Liver (tissue), 9 donors: ENCODE data around the gene ABCA12. TPM values are rescaled to one million over a fixed set of nuclear protein-coding genes. Genes with fewer than 3 reads are reported as not detected.
A peak's percentile ranks its signal among the peaks of the same experiment; 100 is the strongest.

ENCODE experiments used
- DNase-seq: peaks from one replicate; pipeline ENCODE4 v3.0.0-alpha.2; 2017; ENCODE audit warnings: low spot score
- H3K27ac ChIP-seq, 2 donors: one replicate each; pipeline ENCODE4 v1.7.0; 2013; ENCODE audit warnings: inconsistent platforms in 2 of 2, low read length in 2 of 2, control low read depth in 1 of 2, low read depth in 1 of 2, mild to moderate bottlenecking in 1 of 2
- H3K27me3 ChIP-seq, 4 donors: one replicate each; pipeline versions ENCODE4 v1.6.1 to v1.7.0; 2013; ENCODE audit warnings: low read length in 3 of 4, inconsistent platforms in 1 of 4, mild to moderate bottlenecking in 1 of 4, moderate library complexity in 1 of 4; ENCODE audit not compliant: control insufficient read depth in 4 of 4, insufficient read depth in 4 of 4
- H3K36me3 ChIP-seq, 4 donors: one replicate each; pipeline versions ENCODE4 v1.6.1 to v1.7.0; 2013; ENCODE audit warnings: low read length in 3 of 4, mild to moderate bottlenecking in 3 of 4, low read depth in 1 of 4, moderate library complexity in 1 of 4; ENCODE audit not compliant: control insufficient read depth in 4 of 4, insufficient read depth in 3 of 4
- H3K4me1 ChIP-seq, 4 donors: one replicate each; pipeline versions ENCODE4 v1.6.1 to v1.7.0; 2013; ENCODE audit warnings: low read length in 3 of 4, mild to moderate bottlenecking in 3 of 4, moderate library complexity in 1 of 4; ENCODE audit not compliant: control insufficient read depth in 4 of 4, insufficient read depth in 4 of 4
- H3K4me3 ChIP-seq, 3 donors: one replicate each; pipeline versions ENCODE4 v1.6.1 to v1.7.0; 2013; ENCODE audit warnings: low read length in 3 of 3, control low read depth in 1 of 3, low read depth in 1 of 3, mild to moderate bottlenecking in 1 of 3
- H3K9ac ChIP-seq, 2 donors: one replicate each; pipeline ENCODE4 v1.7.0; 2013; ENCODE audit warnings: low read length in 2 of 2, mild to moderate bottlenecking in 2 of 2, moderate library complexity in 2 of 2, control low read depth in 1 of 2, low read depth in 1 of 2
- H3K9me3 ChIP-seq, 4 donors: one replicate each; pipeline versions ENCODE4 v1.6.1 to v1.7.0; 2013; ENCODE audit warnings: low read length in 3 of 4; ENCODE audit not compliant: control insufficient read depth in 4 of 4
- EGR1 ChIP-seq, 2 donors: IDR thresholded peaks; 2 replicates each; pipeline ENCODE4 v1.6.1; 2016 to 2018; ENCODE audit warnings: antibody characterized with exemption in 2 of 2, low read depth in 2 of 2
- FOXA1 ChIP-seq: IDR thresholded peaks from 2 replicates; pipeline ENCODE4 v1.6.1; 2016; ENCODE audit warnings: antibody characterized with exemption
- FOXA2 ChIP-seq: IDR thresholded peaks from 2 replicates; pipeline ENCODE4 v1.6.1; 2016; ENCODE audit warnings: antibody characterized with exemption
- GABPA ChIP-seq, 2 donors: IDR thresholded peaks in 1 of 2; conservative IDR thresholded peaks in 1 of 2; 2 replicates each; pipeline ENCODE4 v1.6.1; 2016; ENCODE audit warnings: antibody characterized with exemption in 2 of 2, mild to moderate bottlenecking in 1 of 2, moderate library complexity in 1 of 2
- HNF4A ChIP-seq, 2 donors: conservative IDR thresholded peaks; 2 replicates each; pipeline ENCODE4 v1.6.1; 2016; ENCODE audit warnings: antibody characterized with exemption in 2 of 2, mild to moderate bottlenecking in 2 of 2
- HNF4G ChIP-seq: IDR thresholded peaks from 2 replicates; pipeline ENCODE4 v1.6.1; 2016; ENCODE audit warnings: antibody characterized with exemption
- JUND ChIP-seq, 2 donors: IDR thresholded peaks; 2 replicates each; pipeline ENCODE4 v1.6.1; 2016; ENCODE audit warnings: antibody characterized with exemption in 2 of 2
- NR2F2 ChIP-seq: IDR thresholded peaks from 2 replicates; pipeline ENCODE4 v1.6.1; 2016; ENCODE audit warnings: antibody characterized with exemption
- RAD21 ChIP-seq, 2 donors: IDR thresholded peaks; 2 replicates each; pipeline ENCODE4 v1.6.1; 2016; ENCODE audit warnings: antibody characterized with exemption in 2 of 2, mild to moderate bottlenecking in 2 of 2
- SP1 ChIP-seq: IDR thresholded peaks from 2 replicates; pipeline ENCODE4 v1.6.1; 2018; ENCODE audit warnings: antibody characterized with exemption, mild to moderate bottlenecking
- TAF1 ChIP-seq: conservative IDR thresholded peaks from 2 replicates; pipeline ENCODE4 v1.6.1; 2016; ENCODE audit warnings: antibody characterized with exemption, mild to moderate bottlenecking
- YY1 ChIP-seq: IDR thresholded peaks from 2 replicates; pipeline ENCODE4 v1.6.1; 2016; ENCODE audit warnings: antibody characterized with exemption, mild to moderate bottlenecking
- WGBS: extraction: QIAGEN DNeasy Blood & Tissue Kit; methylation state at CpG from one replicate; pipeline ENCODE4 v1.1.7; 2013; 5-methylcytosine and 5-hydroxymethylcytosine counted together
- polyA plus RNA-seq, 2 donors: library from polyadenylated mRNA; stranded (reverse) in 1 of 2; unstranded in 1 of 2; fragments of 200-250 nt in 1 of 2; fragments of >200 nt in 1 of 2; fragmentation: Nextera tagmentation in 1 of 2; extraction: Ambion mirVana in 1 of 2; gene quantifications; one replicate each; pipeline versions ENCODE4 v1.2.1 to v1.2.3, GENCODE V29; 2013 to 2015
- total RNA-seq, 2 donors: library from RNA; depleted of rRNA; stranded (reverse); fragments of >200 nt; gene quantifications; one replicate each; pipeline ENCODE4 v1.2.3, GENCODE V29; 2014
- TF ChIP-seq, protein P1 (sequence below): IDR thresholded peaks from 2 replicates; pipeline ENCODE4 v1.6.1; 2016; ENCODE audit warnings: antibody characterized with exemption
- TF ChIP-seq, protein P2 (sequence below): IDR thresholded peaks from 2 replicates; pipeline ENCODE4 v1.6.1; 2016; ENCODE audit warnings: antibody characterized with exemption
- TF ChIP-seq, protein P3 (sequence below): IDR thresholded peaks from 2 replicates; pipeline ENCODE4 v1.6.1; 2016; ENCODE audit warnings: antibody characterized with exemption, mild to moderate bottlenecking
- TF ChIP-seq, protein P4 (sequence below): IDR thresholded peaks from 2 replicates; pipeline ENCODE4 v1.6.1; 2016; ENCODE audit warnings: antibody characterized with exemption
- donor health status: healthy.
- donor health status: healthy.
- donor health status: healthy.
- donor health status: healthy.
- donor health status: healthy.

The ABCA12 gene
- total and polyA plus RNA-seq, 4 donors = 0.03 TPM; not detected in 3

DNA sequence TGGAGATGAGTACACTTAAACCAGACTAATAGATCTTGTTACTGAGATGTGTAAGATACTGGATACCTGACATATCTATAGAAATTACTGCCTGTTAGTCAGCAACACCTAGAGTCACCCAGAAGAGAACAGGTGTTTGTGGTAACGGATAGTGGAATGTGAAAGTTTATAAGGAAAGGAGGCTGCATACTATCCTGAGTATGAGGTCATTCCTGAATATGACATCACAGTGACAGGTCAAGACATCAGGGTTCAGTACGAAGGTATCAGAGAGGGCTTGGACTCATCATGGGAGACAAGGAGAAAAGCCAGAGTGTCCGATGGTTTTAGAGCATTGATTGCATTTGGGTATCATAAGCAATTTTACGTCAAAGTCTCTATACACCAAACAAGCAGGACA lies 55.3 kb downstream of the ABCA12 start (continued):
- TF ChIP-seq, protein P1, sequence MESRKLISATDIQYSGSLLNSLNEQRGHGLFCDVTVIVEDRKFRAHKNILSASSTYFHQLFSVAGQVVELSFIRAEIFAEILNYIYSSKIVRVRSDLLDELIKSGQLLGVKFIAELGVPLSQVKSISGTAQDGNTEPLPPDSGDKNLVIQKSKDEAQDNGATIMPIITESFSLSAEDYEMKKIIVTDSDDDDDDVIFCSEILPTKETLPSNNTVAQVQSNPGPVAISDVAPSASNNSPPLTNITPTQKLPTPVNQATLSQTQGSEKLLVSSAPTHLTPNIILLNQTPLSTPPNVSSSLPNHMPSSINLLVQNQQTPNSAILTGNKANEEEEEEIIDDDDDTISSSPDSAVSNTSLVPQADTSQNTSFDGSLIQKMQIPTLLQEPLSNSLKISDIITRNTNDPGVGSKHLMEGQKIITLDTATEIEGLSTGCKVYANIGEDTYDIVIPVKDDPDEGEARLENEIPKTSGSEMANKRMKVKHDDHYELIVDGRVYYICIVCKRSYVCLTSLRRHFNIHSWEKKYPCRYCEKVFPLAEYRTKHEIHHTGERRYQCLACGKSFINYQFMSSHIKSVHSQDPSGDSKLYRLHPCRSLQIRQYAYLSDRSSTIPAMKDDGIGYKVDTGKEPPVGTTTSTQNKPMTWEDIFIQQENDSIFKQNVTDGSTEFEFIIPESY = no peak
- no peak for TF ChIP-seq HNF4G
- TF ChIP-seq EGR1 (IDR thresholded peaks at IDR 0.05; ENCODE audit: low read depth in 2 of 2) = no peak
- no peak for TF ChIP-seq NR2F2
- TF ChIP-seq YY1 = no peak

DNA sequence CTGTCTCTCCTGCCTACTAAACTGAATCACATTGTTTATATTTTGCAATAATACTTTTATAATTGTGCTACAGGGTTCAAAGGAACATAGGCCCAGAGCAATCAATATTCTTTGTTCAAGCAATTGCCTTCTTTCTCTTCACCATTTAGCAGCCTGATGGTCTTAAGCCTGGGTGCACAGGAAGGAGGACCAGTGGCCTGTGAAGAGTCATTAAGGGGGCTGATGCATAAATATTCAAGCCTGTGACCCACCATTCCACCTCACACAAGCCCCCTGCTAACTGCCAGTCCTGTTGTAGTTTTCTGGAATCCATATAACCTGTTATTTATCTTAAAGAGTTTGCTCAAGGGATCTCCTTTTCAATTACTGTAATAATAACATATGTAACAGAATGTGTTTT lies 56.0 kb downstream of the ABCA12 start:
- Histone ChIP-seq H3K4me1 (peaks cover 0 to 7% (median 0%) of the 10 kb centered on the region in 4 donors), H3K36me3 (no peaks in the 10 kb centered on the region), H3K9ac (no peak overlapping the region), H3K9me3 (no peaks in the 10 kb centered on the region), H3K27me3 (no peaks in the 10 kb centered on the region), H3K4me3 (no peak overlapping the region), H3K27ac (no peak overlapping the region)
- TF ChIP-seq SP1 (no peak), NR2F2 (no peak), HNF4A (conservative IDR thresholded peaks at IDR 0.05) (peak in 1 of 2 donors; percentile 15), RAD21 (IDR thresholded peaks at IDR 0.05) (no peak)
- TF ChIP-seq, protein P2, sequence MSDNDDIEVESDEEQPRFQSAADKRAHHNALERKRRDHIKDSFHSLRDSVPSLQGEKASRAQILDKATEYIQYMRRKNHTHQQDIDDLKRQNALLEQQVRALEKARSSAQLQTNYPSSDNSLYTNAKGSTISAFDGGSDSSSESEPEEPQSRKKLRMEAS = no peak
- no peak for DNase-seq

DNA sequence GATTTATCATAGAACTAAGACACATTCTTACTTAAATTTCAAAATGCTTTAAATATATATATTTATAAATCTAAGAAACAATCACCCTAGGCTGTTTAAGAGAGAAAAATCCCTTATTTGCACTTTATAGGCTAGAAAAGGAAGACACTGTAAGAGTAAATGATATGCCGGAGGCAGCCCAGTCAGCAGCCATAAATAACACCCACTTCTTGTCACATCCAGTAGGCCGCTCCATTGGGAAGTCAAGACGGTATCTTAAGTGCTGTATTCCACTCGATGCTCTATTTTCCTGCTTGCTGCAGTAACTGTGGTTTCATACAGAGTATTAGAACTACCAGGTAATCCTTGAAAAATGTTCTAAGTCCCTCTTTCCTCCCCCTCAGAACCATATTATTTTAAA lies 57.9 kb downstream of the ABCA12 start:
- H3K27me3 ChIP-seq = no peaks in the 10 kb centered on the region
- H3K9ac ChIP-seq = no peak overlapping the region
- no peak overlapping the region for H3K4me3 ChIP-seq
- H3K36me3 ChIP-seq = no peaks in the 10 kb centered on the region
- no peak for DNase-seq
- no peak overlapping the region for H3K27ac ChIP-seq
- WGBS = 86% methylated on average over 4 of the region's 4 CpGs
- TF ChIP-seq FOXA2 = no peak
- no peak for TF ChIP-seq NR2F2
- no peak for TF ChIP-seq HNF4A (conservative IDR thresholded peaks at IDR 0.05)
- TF ChIP-seq YY1 = no peak
- TF ChIP-seq, protein P2 = no peak
- no peak for TF ChIP-seq JUND (IDR thresholded peaks at IDR 0.05)
- TF ChIP-seq EGR1 (IDR thresholded peaks at IDR 0.05; ENCODE audit: low read depth in 2 of 2) = no peak
- no peak for TF ChIP-seq FOXA1
- TF ChIP-seq, protein P3, sequence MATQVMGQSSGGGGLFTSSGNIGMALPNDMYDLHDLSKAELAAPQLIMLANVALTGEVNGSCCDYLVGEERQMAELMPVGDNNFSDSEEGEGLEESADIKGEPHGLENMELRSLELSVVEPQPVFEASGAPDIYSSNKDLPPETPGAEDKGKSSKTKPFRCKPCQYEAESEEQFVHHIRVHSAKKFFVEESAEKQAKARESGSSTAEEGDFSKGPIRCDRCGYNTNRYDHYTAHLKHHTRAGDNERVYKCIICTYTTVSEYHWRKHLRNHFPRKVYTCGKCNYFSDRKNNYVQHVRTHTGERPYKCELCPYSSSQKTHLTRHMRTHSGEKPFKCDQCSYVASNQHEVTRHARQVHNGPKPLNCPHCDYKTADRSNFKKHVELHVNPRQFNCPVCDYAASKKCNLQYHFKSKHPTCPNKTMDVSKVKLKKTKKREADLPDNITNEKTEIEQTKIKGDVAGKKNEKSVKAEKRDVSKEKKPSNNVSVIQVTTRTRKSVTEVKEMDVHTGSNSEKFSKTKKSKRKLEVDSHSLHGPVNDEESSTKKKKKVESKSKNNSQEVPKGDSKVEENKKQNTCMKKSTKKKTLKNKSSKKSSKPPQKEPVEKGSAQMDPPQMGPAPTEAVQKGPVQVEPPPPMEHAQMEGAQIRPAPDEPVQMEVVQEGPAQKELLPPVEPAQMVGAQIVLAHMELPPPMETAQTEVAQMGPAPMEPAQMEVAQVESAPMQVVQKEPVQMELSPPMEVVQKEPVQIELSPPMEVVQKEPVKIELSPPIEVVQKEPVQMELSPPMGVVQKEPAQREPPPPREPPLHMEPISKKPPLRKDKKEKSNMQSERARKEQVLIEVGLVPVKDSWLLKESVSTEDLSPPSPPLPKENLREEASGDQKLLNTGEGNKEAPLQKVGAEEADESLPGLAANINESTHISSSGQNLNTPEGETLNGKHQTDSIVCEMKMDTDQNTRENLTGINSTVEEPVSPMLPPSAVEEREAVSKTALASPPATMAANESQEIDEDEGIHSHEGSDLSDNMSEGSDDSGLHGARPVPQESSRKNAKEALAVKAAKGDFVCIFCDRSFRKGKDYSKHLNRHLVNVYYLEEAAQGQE = no peak
- no peak for TF ChIP-seq GABPA (IDR thresholded peaks at IDR 0.05 in 1 of 2, conservative IDR thresholded peaks at IDR 0.05 in 1 of 2)
- TF ChIP-seq, protein P1 = no peak
- no peak for TF ChIP-seq TAF1
- TF ChIP-seq, protein P4, sequence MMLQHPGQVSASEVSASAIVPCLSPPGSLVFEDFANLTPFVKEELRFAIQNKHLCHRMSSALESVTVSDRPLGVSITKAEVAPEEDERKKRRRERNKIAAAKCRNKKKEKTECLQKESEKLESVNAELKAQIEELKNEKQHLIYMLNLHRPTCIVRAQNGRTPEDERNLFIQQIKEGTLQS = no peak
- no peak for TF ChIP-seq SP1
- H3K4me1 ChIP-seq = peaks cover 0 to 7% (median 0%) of the 10 kb centered on the region in 4 donors
- no peaks in the 10 kb centered on the region for H3K9me3 ChIP-seq
